Renal cortex interstitium (tissue), 11 donors: ENCODE results near the gene PYDC2. TPM values are rescaled to one million over a fixed set of nuclear protein-coding genes. Genes with fewer than 3 reads are reported as not detected.
"Not testable (repeated sequence)": the region's sequence is repeated elsewhere in the genome, so short reads cannot be mapped to it uniquely, and the experiment has no call there.

ENCODE experiments used
- DNase-seq, 11 donors: peaks; one replicate each; pipeline ENCODE4 v3.0.0-alpha.2; 2013; ENCODE audit warnings: low read depth in 9 of 11, low spot score in 4 of 11; ENCODE audit errors: extremely low read depth in 1 of 11
- polyA plus RNA-seq, 3 donors: library from polyadenylated mRNA; unstranded; fragments of 120-200 nt; gene quantifications; one replicate each; pipeline ENCODE4 v1.2.1, GENCODE V29; 2013; ENCODE audit not compliant: insufficient read length in 3 of 3

PYDC2 gene
- polyA plus RNA-seq, 3 donors, result not detected

DNA sequence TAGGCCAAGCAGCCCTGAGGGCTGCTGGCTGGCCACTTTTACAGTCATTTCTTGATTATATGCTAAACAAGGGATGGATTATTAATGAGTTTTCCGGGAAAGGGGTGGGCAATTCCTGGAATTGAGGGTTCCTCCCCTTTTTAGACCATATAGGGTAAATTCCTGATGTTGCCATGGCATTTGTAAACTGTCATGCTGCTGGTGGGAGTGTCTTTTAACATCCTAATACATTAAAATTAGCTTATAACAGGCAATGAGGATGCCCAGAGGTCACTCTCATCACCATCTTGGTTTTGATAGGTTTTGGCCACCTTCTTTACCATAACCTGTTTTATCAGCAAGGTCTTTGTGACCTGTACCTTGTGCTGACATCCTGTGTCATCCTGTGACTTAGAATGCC lies 11.7 kb upstream of the PYDC2 start:
- no peak for DNase-seq

DNA sequence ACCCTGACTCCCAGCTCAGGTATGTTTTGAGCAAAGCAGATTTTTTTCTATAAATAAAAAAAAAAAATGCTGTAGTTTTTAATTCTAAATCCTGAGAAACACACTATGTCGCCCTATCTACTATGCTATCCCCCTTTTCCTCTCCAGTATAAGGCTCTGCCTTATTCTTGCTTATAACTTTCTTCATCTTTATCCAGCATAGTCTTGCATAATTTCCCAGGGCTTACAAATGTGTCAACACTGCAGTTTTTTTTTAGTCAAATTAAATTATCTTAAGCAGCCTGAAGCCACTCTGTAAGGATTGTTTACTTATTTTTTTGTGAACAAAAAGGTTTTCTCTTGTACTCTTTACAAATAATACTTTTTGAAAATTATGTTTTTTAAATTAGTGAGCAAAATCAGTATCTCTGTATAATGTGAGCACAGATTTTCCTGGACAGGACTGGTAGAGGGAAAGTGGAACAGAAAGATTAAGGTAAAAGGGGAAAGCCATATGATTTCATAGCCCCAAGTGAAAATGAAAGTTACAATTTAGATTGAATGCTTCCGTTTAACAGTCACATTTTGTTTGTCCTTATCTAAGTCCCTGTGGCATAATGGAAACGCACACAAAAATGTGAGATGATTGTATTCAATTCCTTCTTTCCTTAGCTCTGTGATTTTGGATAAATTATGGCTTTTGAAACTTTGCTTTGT lies 5.6 kb upstream of the PYDC2 start:
- DNase-seq, result no peak

DNA sequence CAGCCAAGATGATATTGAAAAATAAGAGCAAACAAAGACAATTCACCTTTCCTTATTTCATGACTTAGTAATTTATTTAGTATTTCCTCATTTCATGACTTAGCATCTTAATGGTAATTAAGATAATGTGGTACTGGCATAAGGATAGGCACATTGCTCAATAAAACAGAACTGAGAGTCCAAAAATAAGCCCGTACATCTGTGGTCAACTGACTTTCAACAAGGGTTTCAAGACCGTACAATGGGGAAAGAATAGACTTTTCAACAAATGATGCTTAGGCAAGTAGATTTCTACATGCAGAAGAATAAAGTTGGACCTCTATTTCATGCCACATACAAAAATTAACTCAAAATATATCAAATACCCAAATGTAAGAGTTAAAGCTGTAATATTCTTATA lies 603 bp upstream of the PYDC2 start:
- no peak for DNase-seq

DNA sequence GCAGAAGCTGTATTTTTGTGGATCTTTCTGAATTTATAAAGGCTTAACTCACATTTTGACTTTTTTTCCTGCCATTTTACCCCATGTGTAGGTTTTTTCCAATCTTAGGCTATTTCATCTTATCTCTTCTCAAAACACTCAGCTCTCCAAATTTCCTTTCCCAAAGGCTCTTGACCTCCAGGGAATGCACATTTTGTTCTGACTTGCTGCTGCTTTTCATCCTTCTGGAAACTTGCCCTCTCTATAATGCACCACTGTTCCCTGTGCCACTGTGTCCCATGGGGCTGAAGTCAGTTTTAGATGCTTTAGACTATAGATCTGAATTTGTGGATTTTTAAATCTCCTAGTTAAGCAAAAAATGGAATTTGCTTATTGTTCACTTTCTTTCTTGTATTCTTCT lies 9.1 kb downstream of the PYDC2 start:
- no peak for DNase-seq

DNA sequence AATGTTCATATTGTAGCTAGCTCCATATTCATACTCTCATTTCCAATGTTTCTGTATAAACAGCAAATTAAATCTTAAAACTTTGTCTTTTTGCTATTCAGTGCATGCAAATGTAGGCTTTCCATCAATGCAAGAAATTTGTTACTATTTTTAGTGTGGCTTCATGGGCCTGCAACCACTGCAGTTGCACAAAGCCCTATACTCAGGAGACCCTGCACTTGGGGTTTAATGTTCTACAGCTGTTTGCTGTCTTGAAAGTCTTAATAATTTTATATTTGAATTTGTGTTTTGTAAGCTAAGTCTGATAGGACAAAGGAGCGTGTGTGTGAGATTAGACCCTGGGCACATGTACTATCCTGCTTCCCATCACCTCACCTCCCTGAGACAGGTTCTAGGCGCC lies 9.6 kb downstream of the PYDC2 start:
- peak in 3 of 11 donors; percentile 5 to 14 (median 10) for DNase-seq

DNA sequence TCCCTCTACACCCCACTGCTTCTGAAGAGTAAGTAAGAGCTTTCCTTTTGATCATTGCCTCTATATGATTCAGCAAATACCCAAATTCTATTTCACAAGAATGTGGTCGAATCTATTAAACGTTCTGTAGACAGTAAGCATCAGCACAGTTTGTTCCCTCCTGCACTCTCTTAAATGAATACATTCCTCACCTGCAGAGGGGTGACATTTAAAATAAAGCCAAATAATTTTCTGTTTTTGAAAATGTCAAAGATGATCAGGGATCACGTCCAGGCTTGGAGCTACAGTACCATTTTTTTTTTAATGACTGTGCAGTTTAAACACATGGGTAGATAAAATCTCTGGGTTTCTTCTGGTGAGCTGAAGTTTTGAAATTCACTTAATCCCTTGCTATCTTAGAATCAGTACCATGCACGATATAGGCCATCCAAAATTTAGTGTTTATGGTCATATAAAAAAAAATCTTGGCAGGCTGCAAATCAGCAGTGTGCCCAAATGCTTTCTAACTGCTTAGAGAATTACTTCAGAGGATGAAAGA lies 12.8 kb downstream of the PYDC2 start:
- DNase-seq, result no peak

DNA sequence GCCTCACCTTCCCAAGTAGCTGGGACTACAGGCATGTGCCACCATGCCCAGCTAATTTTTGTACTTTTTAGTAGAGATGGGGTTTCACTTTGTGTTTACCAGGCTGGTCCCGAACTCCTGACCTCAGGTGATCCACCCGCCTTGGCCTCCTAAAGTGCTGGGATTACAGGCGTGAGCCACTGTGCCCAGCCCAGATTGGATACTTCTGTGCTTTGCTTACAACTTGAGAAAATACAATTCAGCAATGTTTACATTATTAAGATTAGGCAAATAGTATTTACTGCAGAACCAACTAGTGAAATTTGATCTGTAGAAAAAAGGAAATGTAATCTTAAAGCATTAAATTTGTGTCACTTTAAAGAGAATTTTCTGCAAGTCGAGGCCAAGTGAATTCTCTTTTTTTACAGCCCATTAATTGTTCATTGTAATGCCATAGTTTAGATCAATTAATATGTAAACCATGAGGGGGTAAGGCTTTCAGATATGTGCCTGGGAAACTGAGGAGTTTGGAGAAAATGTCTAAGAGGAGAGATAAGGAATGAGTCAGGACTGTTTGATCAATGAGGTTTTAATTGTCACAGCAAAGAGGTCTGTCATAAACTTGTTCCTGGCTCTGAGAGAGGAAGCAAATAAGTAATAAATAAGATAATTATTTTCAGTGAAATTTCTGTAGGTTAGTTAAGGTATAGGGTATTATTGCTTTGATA lies 15.3 kb downstream of the PYDC2 start:
- no peak for DNase-seq

DNA sequence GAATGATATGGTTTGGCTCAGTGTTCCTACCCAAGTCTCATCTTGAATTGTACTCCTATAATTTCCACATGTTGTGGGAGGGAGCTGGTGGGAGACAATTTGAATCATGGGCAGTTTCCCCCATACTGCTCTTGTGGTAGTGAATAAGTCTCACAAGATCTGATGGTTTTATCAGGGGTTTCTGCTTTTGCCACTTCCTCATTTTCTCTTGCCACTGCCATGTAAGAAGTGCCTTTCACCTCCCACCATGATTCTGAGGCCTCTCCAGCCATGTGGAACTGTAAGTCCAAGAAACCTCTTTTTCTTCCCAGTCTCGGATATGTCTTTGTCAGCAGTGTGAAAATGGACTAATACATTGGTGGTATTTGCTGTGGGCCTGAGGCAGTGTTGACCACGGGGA lies 23.0 kb downstream of the PYDC2 start:
- not testable (repeated sequence) for DNase-seq

DNA sequence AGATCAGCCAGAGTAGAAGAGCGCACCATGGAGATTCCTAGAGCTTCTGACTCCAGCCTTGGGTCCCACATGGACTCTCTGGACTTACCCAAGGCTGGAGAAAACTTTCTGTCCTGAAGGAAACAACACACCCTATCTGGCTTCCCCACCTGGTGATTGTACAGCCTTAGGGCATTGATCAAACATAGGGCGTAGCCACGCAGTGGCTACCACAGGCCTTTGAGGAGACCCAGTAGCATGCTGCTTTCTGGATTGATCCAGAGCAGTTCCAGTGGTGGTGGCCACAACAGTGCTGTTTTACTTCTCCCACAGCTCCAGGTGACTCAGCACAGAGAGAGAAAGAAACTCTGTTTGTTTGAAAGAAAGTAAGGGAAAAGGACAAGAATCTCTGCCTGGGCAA lies 23.5 kb downstream of the PYDC2 start:
- DNase-seq, result no peak

DNA sequence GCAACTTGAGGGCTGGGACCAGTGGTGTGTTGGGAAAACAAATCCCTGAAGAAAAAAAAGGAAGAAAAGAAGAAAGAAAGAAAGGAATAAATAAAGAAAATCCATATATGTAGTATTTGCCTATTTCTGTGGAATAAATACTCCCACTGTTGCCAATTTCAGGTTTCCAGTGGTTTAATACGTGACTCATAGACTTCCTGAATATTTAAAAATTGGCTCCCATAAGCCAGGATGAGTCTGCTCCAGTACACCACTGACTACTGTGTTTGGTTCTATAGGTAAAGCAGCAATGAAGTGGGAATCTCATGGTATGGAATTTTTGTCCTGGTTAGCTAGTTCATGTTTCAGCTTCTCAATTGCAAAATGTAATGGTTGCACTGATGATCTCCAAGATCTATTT lies 31.6 kb downstream of the PYDC2 start:
- no peak for DNase-seq

DNA sequence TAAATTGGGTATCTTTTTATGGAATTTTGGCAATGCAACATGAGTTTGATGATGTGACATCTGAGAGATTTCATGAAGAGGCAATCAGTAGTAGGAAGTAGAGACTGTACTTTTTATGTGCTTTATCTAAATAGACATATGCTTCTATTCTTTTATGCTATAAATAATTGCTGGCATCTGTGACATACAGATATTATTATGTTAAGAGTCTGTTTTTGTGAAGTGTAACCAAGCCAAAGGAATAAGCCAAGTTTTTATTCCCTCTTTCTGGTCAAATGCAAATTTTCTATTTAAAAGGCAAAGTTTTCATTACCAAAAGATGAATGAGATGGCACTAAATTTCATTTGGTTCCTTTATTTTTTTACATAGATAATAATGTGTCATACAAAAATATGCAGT lies 32.4 kb downstream of the PYDC2 start:
- DNase-seq, result no peak

DNA sequence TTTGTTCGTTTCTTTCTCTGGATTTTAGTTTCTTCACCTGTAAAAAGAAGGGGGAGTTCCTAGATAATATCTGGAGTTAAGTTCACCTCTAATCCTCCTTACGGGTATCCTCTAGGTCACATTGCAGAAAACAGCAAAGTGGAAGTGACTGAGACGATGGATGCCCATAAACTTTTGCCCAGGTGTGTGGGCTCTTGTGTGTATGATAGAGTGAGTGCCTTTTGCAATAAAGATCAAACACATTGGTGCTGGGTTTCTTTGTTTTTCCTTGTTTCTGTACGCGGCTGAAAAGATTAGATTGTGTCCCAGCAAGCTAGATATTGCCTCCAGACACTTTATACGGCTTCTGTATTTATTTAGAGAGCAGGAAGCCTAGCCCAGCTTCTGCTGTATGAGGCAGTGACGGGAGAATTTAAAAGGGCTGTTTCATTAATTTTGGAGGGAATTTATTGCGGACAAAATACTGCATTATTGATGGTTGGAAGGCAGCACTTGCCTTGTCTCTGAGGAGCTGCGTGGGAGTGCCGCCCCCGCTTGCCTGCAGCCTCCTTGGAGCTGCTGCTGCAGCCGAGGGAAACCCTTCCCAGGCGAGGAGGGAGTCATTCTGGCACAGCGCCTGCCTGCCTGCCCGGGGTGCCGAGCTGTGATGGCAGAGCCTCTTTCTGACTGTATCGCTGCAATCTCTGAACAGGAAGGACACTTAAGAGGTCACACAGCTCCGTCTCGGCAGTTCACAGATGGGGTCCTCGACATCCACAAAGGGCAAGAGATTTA lies 38.5 kb downstream of the PYDC2 start:
- DNase-seq, result peak in 7 of 11 donors; percentile 15 to 57 (median 44)

DNA sequence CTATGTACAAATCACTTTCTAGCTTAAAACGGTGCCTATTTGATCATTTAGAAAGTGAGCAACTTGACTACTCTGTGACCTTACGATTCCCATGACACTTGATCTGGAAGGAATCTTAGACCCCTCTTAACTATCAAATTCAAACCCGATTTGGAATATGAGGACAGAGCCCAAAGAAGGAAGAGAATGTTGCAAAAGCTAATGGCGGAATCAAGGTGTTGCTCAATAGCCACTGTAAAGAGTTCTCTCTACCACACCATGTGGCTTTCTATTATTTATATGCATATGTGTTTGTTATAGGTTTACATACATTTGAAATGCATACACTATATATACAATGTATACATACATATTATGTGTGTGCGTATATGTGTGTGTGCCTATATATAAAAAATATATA lies 39.9 kb downstream of the PYDC2 start:
- no peak for DNase-seq

DNA sequence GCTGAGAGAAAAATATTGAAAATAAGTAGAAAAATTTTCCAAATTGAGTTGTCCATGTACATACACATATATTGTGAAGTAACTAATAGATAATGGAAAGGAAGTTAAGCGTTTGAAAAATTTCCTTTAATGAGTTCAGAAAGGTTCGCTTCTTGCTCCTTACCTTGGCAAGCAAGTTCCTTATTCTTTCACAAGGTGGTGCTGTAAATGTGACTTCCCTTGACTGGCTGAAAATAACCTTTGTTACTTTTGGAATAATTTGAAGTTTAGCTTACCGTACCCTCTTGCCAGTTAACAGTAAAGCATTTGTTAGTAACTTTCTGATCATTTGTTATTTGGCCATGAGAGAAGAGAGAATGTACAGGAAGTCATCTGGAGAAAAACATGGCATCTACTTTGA lies 41.6 kb downstream of the PYDC2 start:
- no peak for DNase-seq

DNA sequence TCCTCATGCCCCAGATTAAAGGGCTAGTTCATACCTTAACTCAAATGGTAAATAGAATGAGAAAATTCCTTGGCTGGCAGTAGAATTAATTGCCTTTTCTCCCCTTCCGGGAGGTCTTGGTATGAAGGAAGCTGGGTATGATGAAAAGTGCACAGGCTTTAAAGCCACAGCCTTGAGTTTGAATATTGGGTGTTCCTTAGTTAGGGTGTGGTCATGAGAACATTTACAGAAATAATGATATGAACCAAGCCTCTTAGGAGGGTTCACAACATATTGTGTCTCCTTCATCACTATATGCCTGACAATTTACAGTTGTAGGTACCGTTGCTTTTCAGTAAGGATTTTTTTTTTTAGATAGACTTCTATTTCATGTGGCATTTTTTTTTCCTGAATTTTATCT lies 48.1 kb downstream of the PYDC2 start:
- DNase-seq, result no peak

Other genes with a start within 250 kb of the PYDC2 start
- 10 to 100 TPM; 61.5 to 81.9 (median 66.4) TPM for gene CCDC50, start 131.8 kb upstream of the PYDC2 start, polyA plus RNA-seq
- under 1 TPM; 0.65 to 0.88 (median 0.70) TPM for gene UTS2B, start 130.6 kb upstream of the PYDC2 start, polyA plus RNA-seq